Measurements from ENCODE around the gene CNTNAP2. TPM values are rescaled to one million over a fixed set of nuclear protein-coding genes. Genes with fewer than 3 reads are reported as not detected.

CNTNAP2 gene
- total RNA-seq, 4 donors from 2014 or later, result 0.91 to 16.0 TPM; not detected in 2

GRCh38 chr7:147829016-147829415 is 1712.4 kb downstream of the CNTNAP2 start:
- Histone ChIP-seq H3K27ac (no peak overlapping the region), H3K4me1 (no peaks in the 10 kb centered on the region), H3K9me3 (no peaks in the 10 kb centered on the region), H3K27me3 (no peaks in the 10 kb centered on the region), H3K36me3 (no peaks in the 10 kb centered on the region), H3K4me3 (no peak overlapping the region)
- no peak for TF ChIP-seq CTCF (IDR thresholded peaks at IDR 0.05)
- no peak for TF ChIP-seq POLR2A (IDR thresholded peaks at IDR 0.05)
- intact Hi-C loops (cut with DNase I; ENCODE audit: low total_unique reads), result no loop called here
- DNase-seq, result no peak

GRCh38 chr7:147833557-147833956 is 1717.0 kb downstream of the CNTNAP2 start:
- H3K9me3 ChIP-seq, result no peaks in the 10 kb centered on the region
- H3K4me3 ChIP-seq, result no peak overlapping the region
- DNase-seq, result no peak
- no peak for TF ChIP-seq POLR2A (IDR thresholded peaks at IDR 0.05)
- no peak for TF ChIP-seq CTCF (IDR thresholded peaks at IDR 0.05)
- no peaks in the 10 kb centered on the region for H3K4me1 ChIP-seq
- H3K36me3 ChIP-seq, result no peaks in the 10 kb centered on the region
- intact Hi-C loops (cut with DNase I; ENCODE audit: low total_unique reads), result no loop called here
- H3K27ac ChIP-seq, result no peak overlapping the region
- no peaks in the 10 kb centered on the region for H3K27me3 ChIP-seq

GRCh38 chr7:147833970-147834369 is 1717.4 kb downstream of the CNTNAP2 start:
- no peaks in the 10 kb centered on the region for H3K9me3 ChIP-seq
- intact Hi-C loops (cut with DNase I; ENCODE audit: low total_unique reads), result no loop called here

GRCh38 chr7:147852833-147853232 is 1736.2 kb downstream of the CNTNAP2 start:
- Histone ChIP-seq H3K9me3 (no peaks in the 10 kb centered on the region), H3K4me3 (no peak overlapping the region), H3K27ac (no peak overlapping the region), H3K4me1 (no peaks in the 10 kb centered on the region), H3K27me3 (no peaks in the 10 kb centered on the region), H3K36me3 (no peaks in the 10 kb centered on the region)
- no peak for DNase-seq
- TF ChIP-seq CTCF (IDR thresholded peaks at IDR 0.05) (no peak), POLR2A (IDR thresholded peaks at IDR 0.05) (no peak)
- intact Hi-C loops (cut with DNase I; ENCODE audit: low total_unique reads), result no loop called here

More at GRCh38 chr7:147833970-147834369, 1717.4 kb downstream of the CNTNAP2 start:
- Histone ChIP-seq H3K27me3 (no peaks in the 10 kb centered on the region), H3K27ac (no peak overlapping the region), H3K36me3 (no peaks in the 10 kb centered on the region), H3K4me1 (no peaks in the 10 kb centered on the region), H3K4me3 (no peak overlapping the region)
- TF ChIP-seq POLR2A (IDR thresholded peaks at IDR 0.05) (no peak), CTCF (IDR thresholded peaks at IDR 0.05) (no peak)
- no peak for DNase-seq

GRCh38 chr7:147857152-147858140 is 1740.8 kb downstream of the CNTNAP2 start:
- DNase-seq, result no peak
- H3K9me3 ChIP-seq, result no peaks in the 10 kb centered on the region
- H3K4me1 ChIP-seq, result no peaks in the 10 kb centered on the region
- H3K27me3 ChIP-seq, result no peaks in the 10 kb centered on the region
- no peak overlapping the region for H3K4me3 ChIP-seq
- H3K36me3 ChIP-seq, result no peaks in the 10 kb centered on the region
- intact Hi-C loops (cut with DNase I; ENCODE audit: low total_unique reads), result no loop called here
- H3K27ac ChIP-seq, result no peak overlapping the region
- no peak for TF ChIP-seq CTCF (IDR thresholded peaks at IDR 0.05)
- TF ChIP-seq POLR2A (IDR thresholded peaks at IDR 0.05), result no peak

Measured in uterus (tissue), 4 donors.